Measurements from ENCODE around the gene TTLL13.

TTLL13 gene, protein sequence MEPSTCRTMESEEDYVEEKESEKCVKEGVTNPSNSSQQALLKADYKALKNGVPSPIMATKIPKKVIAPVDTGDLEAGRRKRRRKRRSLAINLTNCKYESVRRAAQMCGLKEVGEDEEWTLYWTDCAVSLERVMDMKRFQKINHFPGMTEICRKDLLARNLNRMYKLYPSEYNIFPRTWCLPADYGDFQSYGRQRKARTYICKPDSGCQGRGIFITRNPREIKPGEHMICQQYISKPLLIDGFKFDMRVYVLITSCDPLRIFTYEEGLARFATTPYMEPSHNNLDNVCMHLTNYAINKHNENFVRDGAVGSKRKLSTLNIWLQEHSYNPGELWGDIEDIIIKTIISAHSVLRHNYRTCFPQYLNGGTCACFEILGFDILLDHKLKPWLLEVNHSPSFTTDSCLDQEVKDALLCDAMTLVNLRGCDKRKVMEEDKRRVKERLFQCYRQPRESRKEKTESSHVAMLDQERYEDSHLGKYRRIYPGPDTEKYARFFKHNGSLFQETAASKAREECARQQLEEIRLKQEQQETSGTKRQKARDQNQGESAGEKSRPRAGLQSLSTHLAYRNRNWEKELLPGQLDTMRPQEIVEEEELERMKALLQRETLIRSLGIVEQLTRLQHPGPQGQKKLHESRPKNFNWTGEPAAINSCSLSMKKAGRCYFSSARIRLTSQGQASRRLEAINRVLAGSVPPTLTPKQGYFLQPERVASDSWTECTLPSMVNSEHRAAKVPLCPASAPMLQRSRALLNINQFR

DNA sequence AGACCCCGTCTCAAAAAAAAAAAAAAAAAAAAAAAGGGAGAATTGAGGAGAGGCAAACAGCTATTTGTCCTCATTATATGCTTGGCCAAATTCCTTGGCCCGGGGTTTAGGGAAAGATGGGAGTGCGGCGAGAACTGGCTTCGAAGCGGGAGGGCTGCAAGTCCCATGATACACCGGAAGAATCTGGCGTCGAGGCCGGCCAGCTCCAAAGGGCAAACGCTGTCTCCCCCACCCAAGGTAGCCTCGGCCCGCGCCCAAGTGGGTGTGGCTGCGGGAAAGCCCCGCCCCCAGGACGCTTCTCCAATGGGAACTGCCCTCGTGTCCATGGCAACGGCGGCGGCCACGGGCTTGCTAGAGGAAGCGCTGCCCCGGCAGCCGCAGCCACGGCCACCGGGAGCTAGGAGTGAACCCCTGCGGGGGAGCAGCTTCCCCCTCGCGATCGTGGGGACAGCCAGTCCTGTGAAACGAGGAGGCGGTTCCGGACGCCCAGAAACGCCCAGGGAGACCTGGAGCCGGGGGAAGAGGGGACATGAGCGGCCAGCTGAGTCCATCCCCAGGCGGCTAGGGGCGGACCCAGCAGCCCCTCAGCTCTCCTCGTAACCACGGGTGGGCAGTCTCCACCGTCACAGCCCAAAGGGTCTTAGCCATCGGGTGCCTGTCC lies at the start of gene TTLL13:
Gene TTLL13 (plus strand): TSS at position 354 of the 661 bp plus-strand sequence. CDS start 1,075 bp downstream, outside the sequence.
- DNase-seq: peak; percentile 89

DNA sequence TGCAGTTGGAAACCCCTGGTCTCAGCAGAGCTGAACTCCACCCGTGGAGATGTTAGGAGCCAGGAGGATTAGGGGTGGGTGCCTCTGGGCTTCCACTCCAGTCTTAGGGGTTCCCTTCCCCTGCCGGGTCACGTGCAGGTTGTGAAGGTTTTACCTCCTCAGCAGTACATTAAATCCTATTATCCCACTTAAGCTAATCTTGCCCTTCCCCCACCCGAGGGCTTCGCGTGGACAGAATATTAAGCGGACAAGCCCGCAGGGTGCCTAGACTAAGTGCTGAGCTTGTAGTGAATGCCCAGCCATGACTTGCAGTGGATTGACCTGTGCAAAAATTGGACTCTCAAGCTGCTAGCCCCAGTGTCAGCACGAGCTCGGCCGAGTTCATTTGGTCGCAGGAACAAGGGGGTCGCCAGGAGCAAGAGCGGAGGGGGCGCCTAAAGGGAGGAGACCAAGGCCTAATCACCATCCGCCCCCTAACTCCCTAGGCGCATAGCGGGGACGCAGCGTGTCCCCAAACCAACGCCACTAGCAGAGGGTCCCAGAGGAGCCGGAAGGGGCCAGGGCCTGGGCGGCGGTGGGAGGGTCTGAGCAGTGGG lies 48.7 kb upstream of the TTLL13 start:
- DNase-seq: no peak

DNA sequence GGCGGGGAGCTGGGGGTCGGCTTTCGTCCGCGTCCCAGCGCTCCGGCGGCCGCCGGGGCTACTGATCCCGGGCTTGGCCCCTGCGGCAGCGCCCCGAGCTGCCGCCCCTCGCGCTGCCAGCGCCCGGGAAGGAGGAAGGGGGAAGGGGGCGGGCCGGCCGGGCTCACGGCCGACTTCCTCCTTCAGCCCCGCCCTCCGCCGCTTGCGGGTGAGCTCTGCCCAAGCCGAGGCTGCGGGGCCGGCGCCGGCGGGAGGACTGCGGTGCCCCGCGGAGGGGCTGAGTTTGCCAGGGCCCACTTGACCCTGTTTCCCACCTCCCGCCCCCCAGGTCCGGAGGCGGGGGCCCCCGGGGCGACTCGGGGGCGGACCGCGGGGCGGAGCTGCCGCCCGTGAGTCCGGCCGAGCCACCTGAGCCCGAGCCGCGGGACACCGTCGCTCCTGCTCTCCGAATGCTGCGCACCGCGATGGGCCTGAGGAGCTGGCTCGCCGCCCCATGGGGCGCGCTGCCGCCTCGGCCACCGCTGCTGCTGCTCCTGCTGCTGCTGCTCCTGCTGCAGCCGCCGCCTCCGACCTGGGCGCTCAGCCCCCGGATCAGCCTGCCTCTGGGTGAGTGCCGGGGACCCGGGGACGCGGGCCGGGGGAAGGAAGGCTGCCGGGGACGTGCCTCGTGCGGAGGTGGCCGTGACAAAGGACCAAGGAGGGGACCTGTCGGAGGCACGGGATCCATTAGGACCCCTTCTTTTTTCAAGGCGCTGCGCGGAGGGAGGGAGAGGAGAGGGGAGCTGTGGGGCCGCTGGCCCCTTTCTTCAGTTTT lies 48.0 kb upstream of the TTLL13 start, which contains the start of gene SEMA4B:
Gene SEMA4B (plus strand): TSS at position 201 of the 814 bp plus-strand sequence. CDS start 249 bp downstream, at position 450.
- peak; percentile 46 for DNase-seq

DNA sequence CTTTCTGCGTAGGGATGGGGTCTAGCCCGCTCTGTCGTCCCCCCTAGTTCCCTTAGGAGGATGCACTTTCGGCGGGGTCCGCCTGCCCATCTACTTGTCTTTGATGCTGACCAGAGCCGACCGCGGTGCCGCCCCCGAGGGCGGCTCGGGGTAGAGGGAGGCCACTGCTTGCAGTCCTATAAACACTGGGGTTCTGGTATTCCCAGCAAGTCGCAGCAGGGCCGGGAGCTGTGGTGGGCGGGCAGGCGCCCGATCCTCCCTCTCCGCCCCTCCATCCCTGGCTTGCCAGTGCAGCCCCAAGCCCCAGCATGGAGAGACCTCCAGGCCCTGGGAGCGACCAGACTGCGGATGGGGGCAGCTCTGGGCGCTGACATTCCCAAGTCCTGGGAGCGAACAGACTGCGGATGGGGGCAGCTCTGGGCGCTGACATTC lies 47.4 kb upstream of the TTLL13 start:
- no peak for DNase-seq

DNA sequence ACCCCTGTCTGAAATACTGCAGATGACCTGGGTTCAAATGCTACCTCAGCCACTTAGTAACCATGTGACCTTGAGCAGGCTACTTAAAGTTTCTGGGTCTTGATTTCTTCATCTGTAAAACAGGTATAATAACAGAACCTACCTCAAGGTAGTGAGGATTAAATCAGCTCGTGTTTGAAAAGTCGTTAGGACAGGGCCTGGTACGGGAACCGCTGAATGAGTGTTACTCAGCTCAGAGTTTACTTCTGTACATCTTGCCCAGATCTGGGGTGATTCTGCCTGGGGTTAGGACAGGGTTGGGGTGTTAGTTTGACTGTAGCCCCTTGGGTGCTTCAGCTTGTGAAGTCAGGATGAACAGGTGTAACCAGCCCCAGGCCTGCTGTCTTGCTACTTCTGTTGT lies 46.4 kb upstream of the TTLL13 start:
- no peak for DNase-seq

DNA sequence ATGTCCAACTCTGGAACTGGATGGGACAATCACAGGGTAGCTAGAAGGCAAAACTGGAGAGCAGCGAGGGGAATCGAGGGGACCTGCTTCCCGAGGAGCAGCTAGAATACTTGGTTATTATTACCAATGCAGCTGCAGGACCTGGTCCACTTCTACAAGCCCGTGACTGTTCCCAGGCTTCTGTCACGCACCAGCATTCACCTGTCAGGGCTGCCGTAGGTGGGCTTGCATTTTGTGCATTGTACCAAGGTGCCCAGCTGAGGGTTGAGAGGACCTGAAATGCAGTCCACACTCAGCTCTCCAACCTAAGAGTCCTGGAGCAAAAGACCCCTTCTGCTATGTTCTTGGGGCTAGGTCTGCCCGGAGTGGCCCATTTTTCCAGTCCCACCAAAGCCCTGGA lies 45.9 kb upstream of the TTLL13 start:
- no peak for DNase-seq

DNA sequence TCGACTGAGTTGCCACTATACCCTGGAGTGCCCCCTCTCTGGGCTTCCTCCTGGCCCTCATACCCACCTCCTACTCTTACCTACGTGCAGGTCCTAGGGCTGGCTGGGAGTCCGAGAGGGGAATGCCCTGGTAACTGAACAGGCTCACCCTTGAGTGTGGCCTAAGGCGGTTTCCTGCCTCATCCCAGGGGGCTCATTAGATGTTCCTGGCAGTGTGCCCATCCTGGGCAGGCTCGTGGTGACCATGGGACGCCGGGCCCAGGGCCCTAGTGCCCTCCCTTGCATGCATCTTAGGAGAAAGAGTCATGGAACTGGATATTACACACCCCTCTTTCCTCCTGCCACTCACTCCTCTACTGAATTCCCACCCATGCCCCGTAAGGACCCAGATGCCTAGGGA lies 45.4 kb upstream of the TTLL13 start:
- peak; percentile 87 for DNase-seq

DNA sequence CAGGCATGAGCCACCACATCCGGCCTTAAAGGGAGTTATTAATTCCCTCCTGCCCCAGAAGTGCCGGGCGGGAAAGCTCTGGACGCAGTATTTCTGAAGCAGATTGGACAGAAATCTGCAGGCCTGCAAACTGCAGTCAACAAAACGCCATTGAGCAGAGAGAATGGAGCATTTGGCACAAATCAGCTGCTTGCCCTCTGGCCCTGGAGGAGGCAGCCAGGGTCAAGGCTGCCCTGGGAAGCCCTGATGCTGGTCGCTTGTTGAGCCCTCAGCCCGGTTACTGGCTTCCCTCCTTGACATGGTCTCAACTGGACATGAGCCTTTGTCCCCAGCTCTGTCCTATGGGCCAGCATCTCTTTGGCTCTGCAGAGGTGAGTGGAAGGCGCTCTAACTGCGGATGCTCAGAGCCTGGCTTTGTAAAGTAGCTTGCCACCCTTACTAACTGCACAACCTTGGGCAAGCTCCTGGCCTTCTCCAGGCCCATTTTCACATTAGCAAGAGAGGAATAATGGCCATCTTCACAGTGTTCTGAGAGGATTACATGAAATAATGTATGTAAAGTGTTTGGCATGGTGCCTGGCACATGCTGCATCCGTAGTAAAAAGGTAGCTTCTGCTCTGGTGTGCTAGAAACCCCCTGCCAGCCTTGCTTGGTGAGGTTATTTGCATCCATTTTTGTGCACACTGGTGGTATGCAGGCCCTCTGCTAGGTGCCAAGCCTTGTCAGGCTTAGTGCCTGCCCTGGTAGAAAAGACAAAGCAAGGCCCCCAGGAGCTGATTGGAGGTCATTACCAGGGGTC lies 44.1 kb upstream of the TTLL13 start:
- no peak for DNase-seq

DNA sequence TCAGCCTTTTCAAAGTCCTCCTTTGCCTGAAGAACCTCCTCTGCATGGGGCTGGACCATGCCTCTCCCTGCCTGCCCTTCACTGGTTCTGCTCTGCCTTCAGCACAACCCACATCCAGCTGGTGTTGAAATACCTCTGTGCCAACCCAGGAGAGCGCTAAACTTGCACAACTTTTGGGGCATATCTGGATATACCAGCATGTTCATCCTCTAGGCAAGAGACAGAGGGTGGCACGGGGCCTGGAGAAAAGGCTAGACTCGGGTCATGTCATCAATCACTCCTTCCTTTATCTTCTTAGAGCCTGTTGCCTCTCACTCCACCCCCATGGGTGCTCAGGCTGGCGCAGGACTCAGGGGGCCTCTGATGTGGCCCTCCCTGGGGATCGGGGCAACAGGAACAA lies 43.5 kb upstream of the TTLL13 start:
- DNase-seq: no peak

DNA sequence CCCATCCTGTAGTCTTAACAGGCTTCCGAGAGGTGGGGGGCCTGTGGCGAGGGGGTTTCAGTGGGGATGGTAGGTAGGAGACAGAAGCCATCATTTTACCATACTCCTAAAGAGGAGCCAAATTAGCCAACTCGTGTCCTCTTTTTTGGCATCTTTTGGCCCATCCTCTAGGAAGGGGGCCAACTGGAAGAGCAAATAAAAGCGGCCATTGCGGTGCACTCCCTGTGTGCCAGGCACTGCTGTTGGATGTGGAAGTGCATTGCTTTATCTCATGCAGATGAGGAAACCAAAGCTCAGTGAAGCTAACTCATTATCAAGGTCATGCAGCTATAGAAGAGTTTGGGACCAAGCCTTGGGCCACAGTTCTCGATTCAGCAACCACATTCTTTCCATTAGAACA lies 42.1 kb upstream of the TTLL13 start:
- no peak for DNase-seq

DNA sequence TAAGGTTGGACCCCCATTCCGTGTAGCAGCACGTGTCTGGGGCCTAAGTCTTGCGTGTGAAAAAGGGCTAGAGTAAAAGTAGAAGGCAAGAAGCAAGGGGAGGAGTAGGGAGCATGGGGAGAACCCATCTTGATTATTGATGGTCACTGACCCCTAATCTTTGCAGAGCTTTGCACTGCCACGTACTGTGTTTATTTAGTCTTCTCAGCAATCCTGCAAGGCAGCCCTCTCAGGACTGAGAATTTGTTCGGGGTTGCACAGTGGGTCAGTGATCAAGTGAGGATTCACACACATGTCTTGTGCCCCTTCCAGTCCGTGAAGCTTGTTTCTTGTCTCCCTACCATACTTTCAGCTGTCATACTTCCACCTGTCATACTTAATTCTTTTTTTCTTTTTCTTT lies 41.0 kb upstream of the TTLL13 start:
- DNase-seq: no peak

DNA sequence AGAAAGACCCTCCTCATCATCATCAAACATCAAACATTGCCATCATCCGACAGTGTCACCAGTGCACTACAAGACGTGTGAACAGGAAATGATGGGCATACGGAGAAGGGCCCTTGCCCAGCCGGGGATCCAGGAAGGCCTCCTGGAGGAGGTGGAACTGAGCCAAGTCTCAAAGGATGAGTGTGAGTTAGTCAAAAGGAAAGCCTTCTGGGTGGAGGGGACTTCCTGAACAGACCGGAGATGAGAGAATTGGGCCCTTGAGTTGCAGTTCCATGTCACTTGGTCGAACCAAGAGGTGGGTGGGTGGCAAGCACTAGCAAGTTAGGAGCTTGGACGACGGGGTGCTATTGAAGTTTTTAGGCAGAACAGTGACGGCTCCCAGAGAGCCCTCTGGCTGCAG lies 39.8 kb upstream of the TTLL13 start:
- no peak for DNase-seq

DNA sequence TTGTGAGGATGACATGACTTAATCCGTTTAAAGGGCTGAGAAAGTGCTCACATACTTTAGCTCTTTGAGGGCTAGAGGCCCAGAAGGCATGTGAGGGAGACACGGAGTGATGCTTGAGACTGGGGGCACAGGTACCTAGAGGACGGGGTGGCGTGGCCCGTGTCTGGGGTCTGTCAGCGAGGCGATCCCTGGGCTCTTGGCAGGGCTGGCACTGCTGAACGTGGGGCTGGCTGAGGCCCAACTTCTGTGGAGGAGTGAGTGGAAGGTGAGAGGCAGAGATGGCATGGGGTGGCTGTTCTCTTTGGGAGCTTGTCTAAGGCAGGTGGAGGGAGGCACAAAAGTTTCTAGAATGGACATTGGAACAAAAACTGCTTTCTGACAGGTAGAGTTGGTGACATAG lies 38.8 kb upstream of the TTLL13 start:
- no peak for DNase-seq

DNA sequence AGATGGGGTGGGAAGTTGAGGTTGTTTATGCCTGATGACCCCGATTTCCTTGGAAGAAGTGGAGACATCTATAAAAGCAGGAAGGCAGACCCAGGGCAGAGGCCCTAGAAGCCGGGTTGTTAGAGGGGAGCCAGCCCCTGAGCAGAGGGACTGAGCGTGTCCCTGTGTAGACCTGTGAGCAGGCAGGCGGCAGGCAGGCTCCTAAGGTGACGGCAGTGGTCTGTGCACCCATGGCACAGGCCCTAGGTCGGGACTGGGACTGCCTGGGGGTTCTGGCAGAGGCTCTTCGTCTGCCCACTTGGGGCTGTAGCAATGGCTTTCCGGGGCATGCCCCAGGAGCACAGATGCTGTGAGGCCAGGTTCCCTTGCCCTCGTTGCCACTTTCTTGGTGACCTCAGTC lies 38.3 kb upstream of the TTLL13 start:
- DNase-seq: no peak

DNA sequence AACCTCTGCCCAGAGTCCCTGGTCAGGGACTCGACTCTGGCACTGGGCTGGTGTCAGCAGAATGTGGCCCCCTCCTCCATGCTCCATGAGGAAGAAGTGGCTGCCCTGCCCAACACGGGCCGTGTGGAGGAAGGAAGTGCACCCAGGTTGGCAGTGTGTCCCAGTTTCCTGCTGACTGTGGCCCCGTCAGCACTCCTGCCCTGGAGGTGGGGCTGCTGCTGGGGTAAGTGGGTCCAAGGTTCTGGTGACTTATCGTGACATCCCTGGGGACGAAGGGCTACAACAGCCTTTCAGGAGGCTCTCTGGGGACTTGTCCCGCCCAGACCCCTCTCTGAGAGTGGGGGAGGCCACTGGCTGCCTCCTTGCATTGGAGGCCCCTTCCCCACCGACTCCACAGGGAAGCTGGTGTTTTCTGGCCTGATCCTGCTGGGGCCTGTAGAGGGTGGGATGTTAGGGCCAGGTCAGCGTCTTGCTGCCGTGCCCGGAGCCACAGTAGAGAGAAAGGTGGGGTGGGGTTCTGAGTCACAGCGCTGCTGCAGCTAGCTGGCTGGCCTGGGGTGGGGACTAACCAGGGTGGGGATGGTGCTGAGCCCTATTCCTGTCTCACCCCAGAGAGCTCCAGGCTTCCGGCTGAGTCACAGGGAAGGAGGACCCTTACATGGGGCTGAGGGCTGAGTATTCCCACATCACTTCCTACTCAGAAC lies 37.8 kb upstream of the TTLL13 start:
- DNase-seq: no peak

DNA sequence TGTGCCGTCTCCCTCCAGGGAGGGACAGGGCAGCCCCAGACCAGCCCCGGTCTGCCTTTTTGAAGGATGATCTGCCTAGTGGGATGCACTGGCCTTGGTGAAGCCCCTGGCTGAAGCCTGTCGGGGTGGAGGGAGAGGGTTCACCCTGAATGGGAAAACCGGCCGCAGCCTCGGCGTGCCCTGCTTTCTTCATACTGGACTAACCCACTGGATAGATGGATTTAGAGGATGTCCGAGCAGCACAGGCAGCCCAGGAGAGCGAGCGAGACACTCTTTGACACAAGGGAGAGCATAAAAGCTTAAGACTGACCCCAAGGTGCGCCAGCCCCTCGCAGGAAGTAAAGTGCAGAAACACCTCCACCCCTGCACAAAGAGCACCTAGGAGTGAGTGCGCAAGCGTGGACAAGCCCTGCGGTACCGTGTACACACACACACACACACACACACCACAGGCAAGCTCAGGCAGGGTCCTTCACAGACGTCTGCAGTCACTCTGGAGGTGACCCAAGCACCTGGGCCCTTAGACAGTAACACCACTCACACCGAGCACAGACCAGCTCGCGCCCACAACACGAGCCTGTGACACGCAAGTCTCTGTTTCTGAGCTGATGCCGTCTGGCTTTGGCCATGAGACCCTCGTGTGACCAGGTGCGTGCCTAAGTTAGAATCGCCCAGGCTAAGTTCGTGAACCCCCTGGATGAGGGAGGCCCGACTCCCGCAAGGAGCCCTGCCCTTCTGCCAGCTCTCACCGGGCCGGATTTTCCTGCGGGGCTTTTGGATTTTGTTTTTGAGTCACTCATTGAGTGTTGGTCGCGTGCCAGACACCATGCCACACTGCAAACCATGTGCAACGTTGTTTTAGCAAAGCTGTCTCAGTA lies 36.9 kb upstream of the TTLL13 start:
- DNase-seq: no peak

DNA sequence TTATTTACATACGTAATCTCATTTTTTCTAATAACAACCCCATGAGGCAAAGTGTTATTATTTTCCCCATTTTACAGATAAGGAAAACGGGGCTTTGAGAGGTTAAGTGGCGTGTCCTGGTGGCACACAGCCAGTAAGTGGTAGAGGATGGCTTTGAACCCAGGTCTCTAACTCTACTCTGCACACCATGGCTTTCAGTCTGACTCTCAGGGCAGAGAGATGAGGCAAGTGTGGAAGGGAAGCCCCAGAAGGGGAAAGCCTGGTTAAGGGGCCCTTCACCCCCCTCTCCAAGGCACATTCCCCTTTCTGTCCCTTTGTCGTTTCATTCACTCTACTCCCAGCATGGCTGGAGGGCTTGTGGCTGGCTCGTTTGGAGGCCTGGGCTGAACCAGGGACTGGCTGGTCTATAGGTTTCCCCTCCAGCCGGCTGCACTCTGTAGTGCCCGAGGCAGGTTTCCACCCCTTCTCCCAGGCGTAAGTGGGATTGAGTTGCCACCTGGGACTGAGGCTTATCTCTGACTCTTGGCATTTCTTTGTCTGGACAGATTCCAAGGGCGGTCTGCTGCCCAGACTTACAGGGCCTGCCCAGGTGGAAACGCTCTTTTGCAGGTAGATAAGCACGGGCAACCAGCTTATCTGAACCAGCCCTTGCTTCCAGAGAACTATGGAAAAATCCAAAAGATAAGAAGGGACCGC lies 36.1 kb upstream of the TTLL13 start:
- no peak for DNase-seq

DNA sequence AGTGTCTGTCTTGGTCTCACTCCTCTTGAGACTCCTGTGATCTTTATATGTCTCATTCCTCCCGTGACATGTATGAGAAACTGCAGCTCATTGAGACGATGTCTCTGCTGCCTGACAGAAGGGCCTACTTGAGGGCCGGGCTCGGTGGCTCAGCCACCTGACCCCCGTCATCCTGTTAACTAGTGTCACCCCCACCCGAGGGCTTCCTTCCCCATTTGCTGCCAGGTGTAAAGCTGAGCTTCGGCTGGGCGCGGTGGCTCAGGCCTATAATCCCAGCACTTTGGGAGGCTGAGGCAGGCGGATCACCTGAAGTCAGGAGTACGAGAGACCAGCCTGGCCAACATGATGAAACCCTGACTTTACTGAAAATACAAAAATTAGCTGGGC lies 35.5 kb upstream of the TTLL13 start:
- no peak for DNase-seq

DNA sequence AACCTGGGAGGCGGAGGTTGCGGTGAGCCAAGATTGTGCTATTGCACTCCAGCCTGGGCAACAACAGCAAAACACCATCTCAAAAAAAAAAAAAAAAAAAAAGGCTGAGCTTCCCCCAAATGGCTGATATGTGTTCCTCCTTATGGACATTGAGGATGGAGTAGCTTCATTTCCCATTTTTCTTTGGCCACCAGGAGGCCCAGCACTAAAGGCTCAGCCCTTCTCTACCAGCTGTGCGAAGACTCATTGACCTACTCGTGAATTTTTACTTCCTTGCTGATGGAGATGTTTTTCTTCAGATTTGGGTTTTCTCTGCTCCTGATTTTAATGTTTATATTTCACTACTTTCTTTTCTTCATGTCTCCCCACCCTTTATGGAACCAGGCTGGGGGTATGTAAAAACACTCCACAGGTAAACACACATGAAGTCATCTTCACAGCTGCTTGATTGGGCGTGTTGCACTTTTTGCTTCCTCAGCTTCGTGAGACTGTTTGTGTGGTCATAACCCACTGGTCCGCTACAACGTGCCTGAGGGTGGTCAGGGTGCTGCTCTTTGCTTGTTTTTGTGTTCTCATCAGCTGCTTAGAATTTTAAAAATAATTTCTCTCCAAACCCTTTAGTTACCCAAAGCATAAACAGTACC lies 34.7 kb upstream of the TTLL13 start:
- DNase-seq: no peak

All from COR-L47 (cell line).